PFSK-1 (cell line): ENCODE data around the gene PPIL4.

Source experiments
- FOXP2 ChIP-seq: optimal IDR thresholded peaks from 2 replicates; pipeline ENCODE3; 2011; ENCODE audit warnings: borderline replicate concordance, control low read depth, inconsistent platforms; ENCODE audit not compliant: insufficient read depth; ENCODE audit errors: extremely low read length, extremely low read depth
- POLR2AphosphoS5 ChIP-seq: IDR thresholded peaks from 2 replicates; pipeline ENCODE4 v1.6.1; 2012; ENCODE audit warnings: low read depth, mild to moderate bottlenecking, control low read depth, low read length, moderate library complexity
- REST ChIP-seq, 2 experiments: IDR thresholded peaks; 2 replicates each; pipeline versions ENCODE4 v1.6.1 to v1.8.0; 2011 to 2012; ENCODE audit warnings: low read depth in 2 of 2, low read length in 2 of 2, control low read depth in 1 of 2, inconsistent platforms in 1 of 2, mild to moderate bottlenecking in 1 of 2, moderate library complexity in 1 of 2; ENCODE audit not compliant: insufficient read depth in 1 of 2
- SIN3A ChIP-seq: IDR thresholded peaks from 2 replicates; pipeline ENCODE4 v1.6.1; 2012; ENCODE audit warnings: mild to moderate bottlenecking, low read length, moderate library complexity, borderline replicate concordance; ENCODE audit not compliant: insufficient read depth
- TAF1 ChIP-seq: IDR thresholded peaks from 2 replicates; pipeline ENCODE4 v1.6.1; 2012; ENCODE audit warnings: low read length, control low read depth, borderline replicate concordance; ENCODE audit not compliant: insufficient read depth

GRCh38 chr6:149483849-149484655, 61.8 kb downstream of the PPIL4 start:
- TF ChIP-seq SIN3A (no peak), POLR2AphosphoS5 (no peak), TAF1 (no peak), REST (IDR thresholded peaks at IDR 0.05; ENCODE audit: insufficient read depth in 1 of 2, low read depth in 2 of 2, low read length in 2 of 2) (no peak), FOXP2 (no peak)
